ENCODE results near the gene JAKMIP1. TPM values are rescaled to one million over a fixed set of nuclear protein-coding genes. Genes with fewer than 3 reads are reported as not detected.

The JAKMIP1 gene
- total and polyA plus RNA-seq, 2 experiments from 2014 or later, result not detected

- 20 to 21% methylated on average over 9 of the region's 9 CpGs for WGBS, 2 experiments (ENCODE audit: low coverage in 1 of 2, low lambda C conversion rate in 2 of 2, missing lambda C conversion rate in 2 of 2)
- H3K27ac ChIP-seq, result no peak overlapping the region
- no peak for DNase-seq
- H3K79me2 ChIP-seq (ENCODE audit: insufficient read depth), result no peaks in the 10 kb centered on the region
- no peak for TF ChIP-seq EZH2phosphoT487 (IDR thresholded peaks at IDR 0.05; ENCODE audit: insufficient read depth, low read depth)
- no peak for TF ChIP-seq EZH2 (IDR thresholded peaks at IDR 0.05; ENCODE audit: insufficient read depth, poor library complexity, severe bottlenecking)
- no peaks in the 10 kb centered on the region for H3K27me3 ChIP-seq (replicated peaks; ENCODE audit: insufficient read depth)
- no peak overlapping the region for H3K4me2 ChIP-seq (ENCODE audit: unreplicated experiment)
- no peaks in the 10 kb centered on the region for H4K20me1 ChIP-seq (ENCODE audit: insufficient read depth)
- in situ Hi-C loops (cut with MboI), result no loop called here
- no peaks in the 10 kb centered on the region for H3K36me3 ChIP-seq (ENCODE audit: low read depth)
- no peaks in the 10 kb centered on the region for H3K9me2 ChIP-seq (ENCODE audit: insufficient read depth)
- no peaks in the 10 kb centered on the region for H3F3A ChIP-seq (ENCODE audit: insufficient read depth)
- H2AFZ ChIP-seq, result no peak overlapping the region
- no peak overlapping the region for H3K4me3 ChIP-seq
- no peaks in the 10 kb centered on the region for H3K9me3 ChIP-seq (ENCODE audit: low read depth)
- no peaks in the 10 kb centered on the region for H3K4me1 ChIP-seq (ENCODE audit: insufficient read depth)
- no peak overlapping the region for H3K9ac ChIP-seq
Observed at GRCh38 chr4:6154875-6155274, 45.5 kb downstream of the JAKMIP1 start.

- no peak for DNase-seq
- Histone ChIP-seq H3K9ac (no peak overlapping the region), H3K9me3 (ENCODE audit: low read depth) (no peaks in the 10 kb centered on the region), H3K27me3 (replicated peaks; ENCODE audit: insufficient read depth) (no peaks in the 10 kb centered on the region), H3K27ac (no peak overlapping the region), H3K36me3 (ENCODE audit: low read depth) (no peaks in the 10 kb centered on the region), H4K20me1 (ENCODE audit: insufficient read depth) (no peaks in the 10 kb centered on the region), H3K4me3 (no peak overlapping the region), H3K4me2 (ENCODE audit: unreplicated experiment) (no peak overlapping the region), H3K9me2 (ENCODE audit: insufficient read depth) (no peaks in the 10 kb centered on the region), H2AFZ (no peak overlapping the region), H3F3A (ENCODE audit: insufficient read depth) (no peaks in the 10 kb centered on the region), H3K79me2 (ENCODE audit: insufficient read depth) (no peaks in the 10 kb centered on the region), H3K4me1 (ENCODE audit: insufficient read depth) (no peaks in the 10 kb centered on the region)
- 17 to 19% methylated on average over 7 of the region's 7 CpGs for WGBS, 2 experiments (ENCODE audit: low coverage in 1 of 2, low lambda C conversion rate in 2 of 2, missing lambda C conversion rate in 2 of 2)
- TF ChIP-seq EZH2phosphoT487 (IDR thresholded peaks at IDR 0.05; ENCODE audit: insufficient read depth, low read depth) (no peak), EZH2 (IDR thresholded peaks at IDR 0.05; ENCODE audit: insufficient read depth, poor library complexity, severe bottlenecking) (no peak)
- in situ Hi-C loops (cut with MboI), result no loop called here
Observed at GRCh38 chr4:6153874-6154273, 46.5 kb downstream of the JAKMIP1 start.

- Histone ChIP-seq H3K9me2 (ENCODE audit: insufficient read depth) (no peaks in the 10 kb centered on the region), H3K27ac (no peak overlapping the region), H4K20me1 (ENCODE audit: insufficient read depth) (no peaks in the 10 kb centered on the region), H3K36me3 (ENCODE audit: low read depth) (no peaks in the 10 kb centered on the region), H3F3A (ENCODE audit: insufficient read depth) (no peaks in the 10 kb centered on the region), H3K79me2 (ENCODE audit: insufficient read depth) (no peaks in the 10 kb centered on the region), H3K4me1 (ENCODE audit: insufficient read depth) (no peaks in the 10 kb centered on the region), H3K9me3 (ENCODE audit: low read depth) (no peaks in the 10 kb centered on the region), H2AFZ (no peak overlapping the region), H3K4me3 (no peak overlapping the region), H3K4me2 (ENCODE audit: unreplicated experiment) (no peak overlapping the region), H3K27me3 (replicated peaks; ENCODE audit: insufficient read depth) (no peaks in the 10 kb centered on the region), H3K9ac (no peak overlapping the region)
- in situ Hi-C loops (cut with MboI), result no loop called here
- DNase-seq, result no peak
- TF ChIP-seq EZH2phosphoT487 (IDR thresholded peaks at IDR 0.05; ENCODE audit: insufficient read depth, low read depth), result no peak
- TF ChIP-seq EZH2 (IDR thresholded peaks at IDR 0.05; ENCODE audit: insufficient read depth, poor library complexity, severe bottlenecking), result no peak
- 36% methylated on average over 14 to 15 of the region's 15 CpGs for WGBS, 2 experiments (ENCODE audit: low coverage in 1 of 2, low lambda C conversion rate in 2 of 2, missing lambda C conversion rate in 2 of 2)
Observed at GRCh38 chr4:6152869-6153705, 47.3 kb downstream of the JAKMIP1 start.

DNA sequence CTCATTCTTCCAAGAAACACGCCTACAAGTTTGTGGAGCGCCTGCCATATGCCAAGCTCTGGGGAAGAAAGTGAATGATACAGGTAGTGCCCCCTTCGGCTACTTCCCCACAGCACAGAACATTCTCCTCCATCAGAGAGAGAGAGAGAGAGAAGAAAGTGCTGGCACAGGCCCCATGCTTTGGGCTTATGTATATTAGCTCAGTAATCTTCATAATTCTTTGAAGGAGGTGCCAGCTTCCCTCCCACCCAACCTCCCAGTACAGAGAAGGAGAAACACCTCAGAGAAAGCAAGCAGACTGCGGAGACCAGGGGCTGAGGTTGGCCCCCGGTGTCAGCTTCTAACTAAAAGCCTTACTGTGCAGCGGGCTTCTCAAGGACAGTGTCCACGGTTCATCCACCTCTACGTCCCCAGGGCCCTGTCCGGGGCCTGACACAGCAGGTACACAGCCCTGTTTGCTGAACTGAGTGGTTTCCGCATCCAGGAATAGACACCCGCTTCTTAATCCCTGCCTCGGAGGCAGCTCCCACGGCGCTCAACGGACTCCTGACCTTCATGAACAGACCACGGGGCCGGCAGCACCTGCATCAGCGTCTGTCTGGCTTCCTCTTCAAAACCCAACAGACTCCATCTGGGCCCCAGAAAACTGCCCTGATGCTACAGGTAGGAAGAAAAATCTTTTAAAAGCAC is 50.2 kb downstream of the JAKMIP1 start:
- TF ChIP-seq EZH2 (IDR thresholded peaks at IDR 0.05; ENCODE audit: insufficient read depth, poor library complexity, severe bottlenecking) (no peak), EZH2phosphoT487 (IDR thresholded peaks at IDR 0.05; ENCODE audit: insufficient read depth, low read depth) (no peak)
- H3K4me1 ChIP-seq (ENCODE audit: insufficient read depth), result no peaks in the 10 kb centered on the region
- H3K79me2 ChIP-seq (ENCODE audit: insufficient read depth), result no peaks in the 10 kb centered on the region
- no peaks in the 10 kb centered on the region for H3F3A ChIP-seq (ENCODE audit: insufficient read depth)
- 31 to 36% methylated on average over 18 of the region's 18 CpGs for WGBS, 2 experiments (ENCODE audit: low coverage in 1 of 2, low lambda C conversion rate in 2 of 2, missing lambda C conversion rate in 2 of 2)
- no peak overlapping the region for H3K9ac ChIP-seq
- no peaks in the 10 kb centered on the region for H3K36me3 ChIP-seq (ENCODE audit: low read depth)
- no peak overlapping the region for H3K4me2 ChIP-seq (ENCODE audit: unreplicated experiment)
- in situ Hi-C loops (cut with MboI), result no loop called here
- H2AFZ ChIP-seq, result no peak overlapping the region
- H3K9me3 ChIP-seq (ENCODE audit: low read depth), result no peaks in the 10 kb centered on the region
- no peak overlapping the region for H3K27ac ChIP-seq
- no peaks in the 10 kb centered on the region for H3K9me2 ChIP-seq (ENCODE audit: insufficient read depth)
- DNase-seq, result no peak
- no peak overlapping the region for H3K4me3 ChIP-seq
- no peaks in the 10 kb centered on the region for H4K20me1 ChIP-seq (ENCODE audit: insufficient read depth)
- H3K27me3 ChIP-seq (replicated peaks; ENCODE audit: insufficient read depth), result no peaks in the 10 kb centered on the region

Measured in GM23248 (cell line).